HepG2 (cell line): Measurements from ENCODE around the gene CAPN15. TPM values are rescaled to one million over a fixed set of nuclear protein-coding genes. Genes with fewer than 3 reads are reported as not detected.
A peak's percentile ranks its signal among the peaks of the same experiment; 100 is the strongest.

Experiments used
- ATAC-seq: fragments of 200-7000 bp; cut with Tn5 transposase; 3 replicates; pipeline ENCODE4 v1.9.1; 2020; ENCODE audit warnings: mild to moderate bottlenecking, moderate library complexity
- BruUV-seq: library from RNA; stranded (reverse); fragments of 400-500 nt; replicated peaks from 2 replicates; lab custom pipeline; 2021; lab: Mats Ljungman, UMichigan
- CTCF ChIA-PET: fragments of 300-600 bp; formaldehyde crosslinking; extraction: SDS; loops from one replicate; lab custom pipeline; 2021; ENCODE audit warnings: low total read pairs, inconsistent platforms, low intra/inter-chr PET ratio; lab: Yijun Ruan, JAX
- POLR2A ChIA-PET: fragments of 350-600 bp; sonication (Branson Sonifier 250); formaldehyde crosslinking; loops from one replicate; lab custom pipeline; 2020; ENCODE audit warnings: antibody characterized with exemption, inconsistent platforms; lab: Yijun Ruan, JAX
- DNase-seq: peaks from one replicate; pipeline ENCODE4 v3.0.0-alpha.2; 2015; ENCODE audit warnings: low spot score
- FAIRE-seq: peaks from 3 replicates; lab custom pipeline; 2011; peaks lifted over from hg19 to GRCh38; lab: Jason Lieb, UNC
- H2AFZ ChIP-seq: one replicate; pipeline ENCODE4 v1.6.1; 2011; ENCODE audit warnings: low read length, inconsistent platforms
- H3K27ac ChIP-seq: fragments of 300-600 bp; 3 replicates; pipeline ENCODE4 v1.8.0; 2011; ENCODE audit warnings: mixed run types, mild to moderate bottlenecking, mixed read lengths, low read length, inconsistent platforms; ENCODE audit not compliant: insufficient read depth; ENCODE audit errors: extremely low read length
- H3K27me3 ChIP-seq, 2 experiments: fragments of 200-600 bp in 1 of 2; 2 replicates in 1 of 2; 3 replicates in 1 of 2; pipeline versions ENCODE4 v1.6.0 to v1.8.0; 2011; ENCODE audit warnings: low read length in 2 of 2, mild to moderate bottlenecking in 2 of 2, moderate library complexity in 2 of 2, inconsistent platforms in 1 of 2; ENCODE audit not compliant: insufficient read depth in 2 of 2, control insufficient read depth in 1 of 2
- H3K36me3 ChIP-seq, 2 experiments: fragments of 200-600 bp in 1 of 2; replicated peaks in 1 of 2; 2 replicates in 1 of 2; 3 replicates in 1 of 2; pipeline versions ENCODE4 v1.5.1 to v1.8.0; 2011; ENCODE audit warnings: low read length in 2 of 2, inconsistent platforms in 1 of 2; ENCODE audit not compliant: insufficient read depth in 2 of 2, control insufficient read depth in 1 of 2
- H3K4me1 ChIP-seq: 2 replicates; pipeline ENCODE4 v1.5.1; 2012; ENCODE audit warnings: low read length, inconsistent platforms; ENCODE audit not compliant: insufficient read depth
- H3K4me2 ChIP-seq: 2 replicates; pipeline ENCODE4 v1.6.0; 2011; ENCODE audit warnings: low read depth, low read length, inconsistent platforms
- H3K4me3 ChIP-seq, 3 experiments: fragments of 200-600 bp in 1 of 3; sonication (generic), shearing (Covaris generic) in 1 of 3; replicated peaks in 1 of 3; 2 replicates each; pipeline ENCODE4 v1.5.1; 2011 to 2016; ENCODE audit warnings: low read length in 3 of 3, inconsistent platforms in 2 of 3, low read depth in 2 of 3, mild to moderate bottlenecking in 2 of 3, control low read depth in 1 of 3, mixed read lengths in 1 of 3; ENCODE audit not compliant: insufficient read depth in 1 of 3
- H3K79me2 ChIP-seq: one replicate; pipeline ENCODE4 v1.6.1; 2011; ENCODE audit warnings: low read length, inconsistent platforms; ENCODE audit not compliant: insufficient read depth
- H3K9ac ChIP-seq: 2 replicates; pipeline ENCODE4 v1.6.0; 2011; ENCODE audit warnings: mild to moderate bottlenecking, low read depth, low read length, inconsistent platforms; ENCODE audit not compliant: insufficient read depth
- H3K9me3 ChIP-seq: 2 replicates; pipeline ENCODE4 v1.5.1; 2012; ENCODE audit warnings: mild to moderate bottlenecking, low read length
- H4K20me1 ChIP-seq: 2 replicates; pipeline ENCODE4 v1.6.0; 2011; ENCODE audit warnings: inconsistent platforms, mild to moderate bottlenecking, low read length, moderate library complexity; ENCODE audit not compliant: insufficient read depth
- FIP1L1 ChIP-seq: fragments of 200-400 bp; formaldehyde crosslinking; IDR thresholded peaks from 2 replicates; pipeline ENCODE4 v1.6.1; 2018; ENCODE audit warnings: low read depth, mild to moderate bottlenecking, low read length, moderate library complexity, borderline replicate concordance; ENCODE audit not compliant: insufficient read depth
- FUBP1 ChIP-seq: sonication (generic); formaldehyde crosslinking; IDR thresholded peaks from 2 replicates; pipeline ENCODE4 v1.5.1; 2020; ENCODE audit warnings: missing genetic modification reagents, mild to moderate bottlenecking, borderline replicate concordance
- JARID2 ChIP-seq: sonication (generic); formaldehyde crosslinking; IDR thresholded peaks from 2 replicates; pipeline ENCODE4 v1.8.1; 2023; ENCODE audit warnings: missing genetic modification reagents, inconsistent platforms; ENCODE audit not compliant: insufficient replicate concordance
- KDM3A ChIP-seq: IDR thresholded peaks from 2 replicates; pipeline ENCODE4 v1.6.1; 2018; ENCODE audit warnings: low read depth, missing compliant biosample characterization
- MLXIP ChIP-seq: sonication (generic); formaldehyde crosslinking; IDR thresholded peaks from 2 replicates; pipeline ENCODE4 v1.9.0; 2021; ENCODE audit warnings: missing genetic modification reagents, borderline replicate concordance
- MTF2 ChIP-seq: sonication (generic); formaldehyde crosslinking; IDR thresholded peaks from 2 replicates; pipeline ENCODE4 v1.5.0; 2020; ENCODE audit warnings: missing genetic modification reagents, borderline replicate concordance
- PRDM4 ChIP-seq: sonication (generic); formaldehyde crosslinking; IDR thresholded peaks from 2 replicates; pipeline ENCODE4 v1.9.0; 2021; ENCODE audit warnings: missing genetic modification reagents, borderline replicate concordance
- PRPF4 ChIP-seq: fragments of 200-400 bp; formaldehyde crosslinking; IDR thresholded peaks from 2 replicates; pipeline ENCODE4 v1.6.1; 2016; ENCODE audit warnings: low read length, low read depth; ENCODE audit not compliant: poor library complexity, severe bottlenecking
- TCF12 ChIP-seq, 2 experiments: fragments of 450-650 bp in 1 of 2; sonication (generic) in 1 of 2; formaldehyde crosslinking in 1 of 2; IDR thresholded peaks; 2 replicates each; pipeline versions ENCODE4 v1.6.1 to v1.8.0; 2017 to 2022; ENCODE audit warnings: antibody characterized with exemption in 1 of 2, mild to moderate bottlenecking in 1 of 2, missing genetic modification reagents in 1 of 2, moderate library complexity in 1 of 2
- XRCC5 ChIP-seq: fragments of 200-400 bp; formaldehyde crosslinking; optimal IDR thresholded peaks from 2 replicates; pipeline ENCODE3; 2017; ENCODE audit warnings: mild to moderate bottlenecking, low read length
- ZIK1 ChIP-seq: sonication (generic); formaldehyde crosslinking; IDR thresholded peaks from 2 replicates; pipeline ENCODE4 v1.5.0; 2020; ENCODE audit warnings: mild to moderate bottlenecking, low read depth, missing genetic modification reagents, borderline replicate concordance
- ZNF552 ChIP-seq: sonication (generic); formaldehyde crosslinking; IDR thresholded peaks from 2 replicates; pipeline ENCODE4 v1.9.0; 2022; ENCODE audit warnings: missing genetic modification reagents, mild to moderate bottlenecking, borderline replicate concordance
- ZNF605 ChIP-seq: sonication (generic); formaldehyde crosslinking; IDR thresholded peaks from 2 replicates; pipeline ENCODE4 v1.8.0; 2022; ENCODE audit warnings: mild to moderate bottlenecking, missing genetic modification reagents
- ZNF703 ChIP-seq: sonication (generic); formaldehyde crosslinking; IDR thresholded peaks from 2 replicates; pipeline ENCODE4 v1.5.1; 2020; ENCODE audit warnings: missing genetic modification reagents, mild to moderate bottlenecking, moderate library complexity, borderline replicate concordance
- ZNF720 ChIP-seq: sonication (generic); formaldehyde crosslinking; IDR thresholded peaks from 2 replicates; pipeline ENCODE4 v1.4.0; 2020; ENCODE audit warnings: missing genetic modification reagents
- WGBS: methylation state at CpG from one replicate; pipeline ENCODE4 v1.1.6; 2017; ENCODE audit warnings: low lambda C conversion rate; 5-methylcytosine and 5-hydroxymethylcytosine counted together
- in situ Hi-C: cut with HindIII; loops from 2 replicates; pipeline ENCODE4 v1.10.0; 2017; ENCODE audit warnings: low pct_unique_long_range_greater_than_20kb; ENCODE audit not compliant: extremely low pct_ligation_motif_present
- intact Hi-C: fragments of 100-400 bp; cut with micrococcal nuclease; formaldehyde crosslinking; loops from one replicate; pipeline ENCODE4 v1.10.0; 2022; ENCODE audit not compliant: unreplicated experiment
- polyA plus RNA-seq, 8 experiments: library from polyadenylated mRNA; depleted of rRNA in 3 of 8; stranded (reverse) in 7 of 8; unstranded in 1 of 8; fragments of >200 nt; fragmentation: Illumina TruSeq in 4 of 8; extraction: Trizol in 4 of 8; gene quantifications; 2 replicates each; pipeline versions ENCODE4 v1.2.1 to v1.2.3, GENCODE V29; 2011 to 2016; ENCODE audit warnings: low read depth in 4 of 8, missing spikeins in 1 of 8, mixed read lengths in 1 of 8; ENCODE audit not compliant: insufficient read depth in 1 of 8
- total RNA-seq, 5 experiments: library from RNA; depleted of rRNA; stranded (reverse); fragments of >200 nt; fragmentation: Illumina TruSeq; extraction: Trizol; gene quantifications; 2 replicates each; pipeline ENCODE4 v1.2.3, GENCODE V29; 2016; ENCODE audit warnings: low read depth in 1 of 5

CAPN15 gene
- total and polyA plus RNA-seq, 2 of the 13 experiments (the other 11 are each of a cell fraction or from before 2014, with no cell fraction given) = 14.9 to 24.5 TPM

- Histone ChIP-seq H3K36me3 (no peaks in the 10 kb centered on the region), H3K27me3 (peaks cover 11 to 39% of the 10 kb centered on the region in 2 experiments; a peak in 4 of 5 replicates), H3K4me3 (peak overlapping the region; percentile 5 to 67 (median 25); a peak in 4 of 6 replicates), H3K79me2 (no peaks in the 10 kb centered on the region), H2AFZ (no peak overlapping the region), H3K9me3 (no peaks in the 10 kb centered on the region), H3K4me1 (peaks cover 76% of the 10 kb centered on the region), H3K27ac (peak overlapping the region; percentile 43), H3K9ac (peak overlapping the region; percentile 49; the same call in 1 of the 2 replicates), H3K4me2 (peak overlapping the region; percentile 85), H4K20me1 (no peaks in the 10 kb centered on the region)
- ChIA-PET POLR2A (interaction anchor here (0.8 to 2.3 kb wide), 10 partner anchors 8 to 156 kb away, joined by 3 to 17 read pairs (median 4); partner anchors contain the start of gene NHLRC4), CTCF (no interaction called here)
- ATAC-seq = peak; percentile 68
- BruUV-seq = no TSS peak
- 3% methylated on average over 9 of the region's 22 CpGs for WGBS
- peak; percentile 75 for FAIRE-seq
- in situ Hi-C loops = no loop called here
- intact Hi-C loops = no loop called here
- DNase-seq = peak; percentile 80
- TF ChIP-seq TCF12 (IDR thresholded peaks at IDR 0.05) (no peak), TCF12 (CRISPR knock-in tag; IDR thresholded peaks at IDR 0.05) (no peak), FIP1L1 (no peak), PRDM4 (no peak), KDM3A (0 out of 2 replicates have a peak, but pooled peaks have one; percentile 15), FUBP1 (CRISPR knock-in tag) (peak; percentile 82; the same call in 1 of the 2 replicates), ZIK1 (no peak), MTF2 (CRISPR knock-in tag) (no peak; the same call in 1 of the 2 replicates), JARID2 (no peak), ZNF552 (CRISPR knock-in tag) (no peak), ZNF703 (no peak), XRCC5 (peak; percentile 69), MLXIP (CRISPR knock-in tag) (no peak), PRPF4 (no peak), ZNF720 (no peak), ZNF605 (no peak; the same call in 1 of the 2 replicates)
Observed at GRCh38 chr16:558298-559020, 30.9 kb downstream of the CAPN15 start.
